AG04449 (cell line): ENCODE data around the gene SCIMP.
A peak's percentile ranks its signal among the peaks of the same experiment; 100 is the strongest.

ENCODE experiments used
- CTCF ChIA-PET: fragments of 350-600 bp; formaldehyde crosslinking; extraction: SDS; loops from one replicate; lab custom pipeline; 2021; ENCODE audit warnings: antibody characterized with exemption; lab: Yijun Ruan, JAX
- POLR2A ChIA-PET: fragments of 400-600, 350-600 bp; formaldehyde crosslinking; extraction: SDS; loops from one replicate; lab custom pipeline; 2020; ENCODE audit warnings: antibody characterized with exemption, inconsistent platforms; lab: Yijun Ruan, JAX
- DNase-seq: peaks from one replicate; pipeline ENCODE4 v3.0.0-alpha.2; 2010; ENCODE audit warnings: low read depth, low spot score
- H3K4me3 ChIP-seq: 2 replicates; pipeline ENCODE4 v1.5.1; 2011; ENCODE audit warnings: low read depth, mild to moderate bottlenecking, control low read depth, low read length
- TF ChIP-seq, protein P1 (sequence below): IDR thresholded peaks from one replicate; pipeline ENCODE4 v1.5.1; 2011; ENCODE audit warnings: mild to moderate bottlenecking, moderate library complexity, low read length, control low read depth, inconsistent platforms; ENCODE audit not compliant: insufficient read depth; ENCODE audit errors: missing control alignments

The SCIMP gene

GRCh38 chr17:5234645-5235576, at the start of gene SCIMP:
SCIMP (minus strand) TSS chr17:5234860; CDS start chr17:5234755, 105 bp downstream.
- POLR2A ChIA-PET, result interaction anchor here (0.6 kb wide), 1 partner anchor 48 kb away, joined by 3 read pairs; no protein-coding TSS in a partner anchor
- TF ChIP-seq, protein P1, sequence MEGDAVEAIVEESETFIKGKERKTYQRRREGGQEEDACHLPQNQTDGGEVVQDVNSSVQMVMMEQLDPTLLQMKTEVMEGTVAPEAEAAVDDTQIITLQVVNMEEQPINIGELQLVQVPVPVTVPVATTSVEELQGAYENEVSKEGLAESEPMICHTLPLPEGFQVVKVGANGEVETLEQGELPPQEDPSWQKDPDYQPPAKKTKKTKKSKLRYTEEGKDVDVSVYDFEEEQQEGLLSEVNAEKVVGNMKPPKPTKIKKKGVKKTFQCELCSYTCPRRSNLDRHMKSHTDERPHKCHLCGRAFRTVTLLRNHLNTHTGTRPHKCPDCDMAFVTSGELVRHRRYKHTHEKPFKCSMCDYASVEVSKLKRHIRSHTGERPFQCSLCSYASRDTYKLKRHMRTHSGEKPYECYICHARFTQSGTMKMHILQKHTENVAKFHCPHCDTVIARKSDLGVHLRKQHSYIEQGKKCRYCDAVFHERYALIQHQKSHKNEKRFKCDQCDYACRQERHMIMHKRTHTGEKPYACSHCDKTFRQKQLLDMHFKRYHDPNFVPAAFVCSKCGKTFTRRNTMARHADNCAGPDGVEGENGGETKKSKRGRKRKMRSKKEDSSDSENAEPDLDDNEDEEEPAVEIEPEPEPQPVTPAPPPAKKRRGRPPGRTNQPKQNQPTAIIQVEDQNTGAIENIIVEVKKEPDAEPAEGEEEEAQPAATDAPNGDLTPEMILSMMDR, result no peak
- DNase-seq, result no peak
- H3K4me3 ChIP-seq, result no peak within 1 kb of the TSS
- CTCF ChIA-PET, result no interaction called here

- DNase-seq, result no peak
- ChIA-PET CTCF (interaction anchor here (1.1 kb wide), 1 partner anchor 14 kb away, joined by 3 read pairs; no protein-coding TSS in a partner anchor), POLR2A (no interaction called here)
- H3K4me3 ChIP-seq, result peak overlapping the region; percentile 71
- TF ChIP-seq, protein P1, result no peak
These were observed 49.1 kb upstream of the SCIMP start for GRCh38 chr17:5283571-5284315.

DNA sequence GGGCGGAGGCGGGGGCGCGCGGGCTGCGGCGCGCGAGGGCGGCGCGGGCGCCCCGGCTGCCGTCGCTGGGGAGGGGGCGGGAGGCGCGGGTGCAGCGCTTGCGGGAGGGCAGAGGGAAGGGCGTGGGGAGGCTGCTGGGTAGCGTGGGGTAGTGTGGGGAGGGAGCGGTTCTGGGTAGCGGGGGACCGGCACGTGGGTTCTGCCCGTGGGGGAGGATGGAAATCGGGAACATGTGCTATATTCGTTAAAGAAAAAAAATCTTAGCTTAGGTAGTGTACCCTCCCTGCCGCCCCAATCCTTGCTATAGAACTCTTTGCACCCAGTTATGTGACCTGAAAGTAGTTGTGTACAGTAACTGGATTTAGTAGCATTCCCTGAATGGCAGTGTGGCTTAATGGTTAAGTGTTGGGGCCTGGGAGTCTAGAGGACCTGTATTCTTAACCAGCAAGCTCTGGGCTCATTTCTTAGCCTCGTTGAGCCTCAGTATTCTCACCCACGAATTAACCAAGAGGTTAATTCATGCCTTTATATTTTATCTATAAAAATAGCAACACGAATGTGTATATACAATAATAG, 48.1 kb upstream of the SCIMP start:
- TF ChIP-seq, protein P1, result no peak
- H3K4me3 ChIP-seq, result peak overlapping the region; percentile 71
- ChIA-PET CTCF (no interaction called here), POLR2A (interaction anchor here (0.5 to 0.7 kb wide), 2 partner anchors 48 to 226 kb away, joined by 3 read pairs; no protein-coding TSS in a partner anchor)
- DNase-seq, result no peak

GRCh38 chr17:5281814-5282641, 47.4 kb upstream of the SCIMP start, which contains the start of gene RABEP1:
RABEP1 (plus strand) TSS chr17:5282284; CDS start chr17:5282487, 203 bp downstream.
- ChIA-PET POLR2A (interaction anchor here (0.7 kb wide), 1 partner anchor 11 kb away, joined by 4 read pairs; no protein-coding TSS in a partner anchor), CTCF (interaction anchor here (0.7 to 1.6 kb wide), 4 partner anchors 14 to 157 kb away, joined by 3 to 6 read pairs (median 4); partner anchors contain the start of gene C1QBP)
- TF ChIP-seq, protein P1, result no peak

DNA sequence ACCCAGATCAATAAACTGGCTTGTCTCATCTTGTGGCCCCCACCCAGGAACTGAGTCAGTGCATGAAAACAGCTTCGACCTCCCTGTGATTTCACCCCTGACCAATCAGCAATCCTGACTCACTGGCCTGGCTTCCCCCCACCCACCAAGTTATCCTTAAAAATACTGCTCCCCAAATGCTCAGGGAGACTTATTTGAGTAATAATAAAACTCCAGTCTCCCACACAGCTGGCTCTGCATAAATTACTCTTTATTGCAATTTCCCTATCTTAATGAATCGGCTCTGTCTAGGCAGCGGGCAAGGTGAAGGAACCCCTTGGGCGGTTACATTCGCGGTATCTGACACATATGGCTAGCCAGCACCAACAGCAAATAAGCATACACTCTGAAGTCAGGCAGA, 37.7 kb upstream of the SCIMP start:
- CTCF ChIA-PET, result interaction anchor here (1.4 to 1.5 kb wide), 2 partner anchors 22 to 167 kb away, joined by 3 to 4 read pairs; partner anchors contain the start of gene C1QBP
- DNase-seq, result no peak
- H3K4me3 ChIP-seq, result no peak overlapping the region
- POLR2A ChIA-PET, result no interaction called here
- TF ChIP-seq, protein P1, result no peak

More at GRCh38 chr17:5281814-5282641, 47.4 kb upstream of the SCIMP start, which contains the start of gene RABEP1:
- peak; percentile 23 for DNase-seq
- peak within 1 kb of the TSS; percentile 71 for H3K4me3 ChIP-seq
